Activated B cell treated with CpG ODN at 0.5 μM for 24 hours (primary cell): Measurements from ENCODE around the gene ACSM4. TPM values are rescaled to one million over a fixed set of nuclear protein-coding genes. Genes with fewer than 3 reads are reported as not detected.

Experiments
- ATAC-seq: fragments of 200-7000 bp; cut with Tn5 transposase; one replicate; pipeline ENCODE4 v1.10.0; 2021; ENCODE audit warnings: low read depth, mild to moderate bottlenecking, moderate library complexity
- CTCF ChIA-PET: fragments of 350-600 bp; sonication (Branson Sonifier 250); formaldehyde crosslinking; loops from one replicate; lab custom pipeline; 2021; ENCODE audit warnings: antibody characterized with exemption; lab: Charles Lee
- POLR2A ChIA-PET: fragments of 350-600 bp; sonication (Branson Sonifier 250); formaldehyde crosslinking; loops from one replicate; lab custom pipeline; 2021; ENCODE audit warnings: antibody characterized with exemption; lab: Charles Lee
- DNase-seq: peaks from one replicate; pipeline ENCODE4 v3.0.0; 2022
- H3K27ac Mint-ChIP-seq: one replicate; pipeline ENCODE4 v1.8.0; 2020; ENCODE audit warnings: mixed read lengths
- H3K27me3 Mint-ChIP-seq: one replicate; pipeline ENCODE4 v1.8.0; 2021; ENCODE audit warnings: mixed read lengths
- H3K36me3 Mint-ChIP-seq: one replicate; pipeline ENCODE4 v1.8.0; 2021; ENCODE audit warnings: low read depth, mixed read lengths
- H3K4me1 Mint-ChIP-seq: one replicate; pipeline ENCODE4 v1.8.0; 2021; ENCODE audit warnings: mixed read lengths
- H3K4me3 Mint-ChIP-seq: one replicate; pipeline ENCODE4 v1.8.0; 2020; ENCODE audit warnings: mild to moderate bottlenecking, mixed read lengths
- H3K9me3 Mint-ChIP-seq: one replicate; pipeline ENCODE4 v1.8.0; 2020; ENCODE audit warnings: mixed read lengths
- intact Hi-C: fragments of 100-400 bp; cut with micrococcal nuclease; formaldehyde crosslinking; loops from one replicate; pipeline ENCODE4 v1.15.1; 2024
- total RNA-seq: library from RNA; stranded (reverse); gene quantifications from 2 replicates; pipeline ENCODE4 v1.2.3, GENCODE V29; 2022
- TF ChIP-seq, protein P1 (sequence below): fragments of 200-600 bp; IDR thresholded peaks from one replicate; pipeline ENCODE4 v1.8.0; 2022; ENCODE audit warnings: antibody characterized with exemption, mild to moderate bottlenecking

The ACSM4 gene
- total RNA-seq, 1 donor from 2014 or later = not detected

GRCh38 chr12:7293670-7294069, 10.2 kb upstream of the ACSM4 start:
- TF ChIP-seq, protein P1, sequence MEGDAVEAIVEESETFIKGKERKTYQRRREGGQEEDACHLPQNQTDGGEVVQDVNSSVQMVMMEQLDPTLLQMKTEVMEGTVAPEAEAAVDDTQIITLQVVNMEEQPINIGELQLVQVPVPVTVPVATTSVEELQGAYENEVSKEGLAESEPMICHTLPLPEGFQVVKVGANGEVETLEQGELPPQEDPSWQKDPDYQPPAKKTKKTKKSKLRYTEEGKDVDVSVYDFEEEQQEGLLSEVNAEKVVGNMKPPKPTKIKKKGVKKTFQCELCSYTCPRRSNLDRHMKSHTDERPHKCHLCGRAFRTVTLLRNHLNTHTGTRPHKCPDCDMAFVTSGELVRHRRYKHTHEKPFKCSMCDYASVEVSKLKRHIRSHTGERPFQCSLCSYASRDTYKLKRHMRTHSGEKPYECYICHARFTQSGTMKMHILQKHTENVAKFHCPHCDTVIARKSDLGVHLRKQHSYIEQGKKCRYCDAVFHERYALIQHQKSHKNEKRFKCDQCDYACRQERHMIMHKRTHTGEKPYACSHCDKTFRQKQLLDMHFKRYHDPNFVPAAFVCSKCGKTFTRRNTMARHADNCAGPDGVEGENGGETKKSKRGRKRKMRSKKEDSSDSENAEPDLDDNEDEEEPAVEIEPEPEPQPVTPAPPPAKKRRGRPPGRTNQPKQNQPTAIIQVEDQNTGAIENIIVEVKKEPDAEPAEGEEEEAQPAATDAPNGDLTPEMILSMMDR = no peak
- Mint-ChIP-seq H3K4me3 (no peak overlapping the region), H3K4me1 (no peaks in the 10 kb centered on the region), H3K9me3 (peaks cover 5% of the 10 kb centered on the region), H3K36me3 (no peaks in the 10 kb centered on the region), H3K27me3 (peaks cover 6% of the 10 kb centered on the region), H3K27ac (no peak overlapping the region)
- intact Hi-C loops = no loop called here
- no peak for DNase-seq
- POLR2A ChIA-PET = no interaction called here
- ATAC-seq = no peak
- CTCF ChIA-PET = no interaction called here

DNA sequence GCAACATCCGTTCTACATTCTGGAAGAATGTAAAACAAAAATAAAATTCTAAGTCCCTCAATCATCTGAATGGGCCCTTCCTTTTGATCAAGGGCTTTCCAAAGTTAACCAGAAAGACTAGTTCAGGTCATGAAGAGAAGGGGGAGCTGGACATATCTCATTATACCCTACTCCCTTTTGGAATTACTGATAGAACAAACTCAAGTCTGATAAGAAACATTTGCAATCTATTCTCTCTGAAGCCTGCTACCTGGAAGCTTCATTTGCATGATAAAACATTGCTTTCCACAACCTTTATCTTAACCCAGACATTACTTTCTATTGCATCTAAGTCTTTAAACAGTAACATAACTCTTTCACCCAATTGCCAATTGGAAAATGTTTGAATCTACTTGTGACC, 8.3 kb upstream of the ACSM4 start:
- ATAC-seq (no peak), DNase-seq (no peak)
- CTCF ChIA-PET = no interaction called here
- intact Hi-C loops = no loop called here
- TF ChIP-seq, protein P1 = no peak
- Mint-ChIP-seq H3K9me3 (peaks cover 2% of the 10 kb centered on the region), H3K36me3 (no peaks in the 10 kb centered on the region), H3K27me3 (peaks cover 10% of the 10 kb centered on the region), H3K4me3 (no peak overlapping the region), H3K4me1 (no peaks in the 10 kb centered on the region), H3K27ac (no peak overlapping the region)
- POLR2A ChIA-PET = no interaction called here

DNA sequence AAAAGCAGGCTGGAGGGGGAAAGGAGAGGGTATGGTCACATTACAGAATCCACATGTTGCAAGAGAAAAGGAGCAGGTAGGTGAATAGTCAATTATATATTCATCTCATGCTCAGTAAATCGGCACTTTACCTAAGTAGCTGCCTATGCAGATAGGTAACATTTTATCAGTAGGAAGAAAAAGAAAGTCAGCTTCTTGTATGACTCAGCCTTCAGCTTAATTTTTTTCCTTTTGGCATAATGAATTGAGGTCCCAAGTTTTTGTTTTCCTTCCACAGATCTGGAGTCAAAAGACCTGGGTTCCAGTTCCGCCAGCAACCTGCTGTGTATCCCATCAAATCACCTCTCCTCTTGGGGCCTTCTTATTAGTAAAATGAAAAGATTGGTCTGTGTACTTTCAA, 6.0 kb upstream of the ACSM4 start:
- DNase-seq (no peak), ATAC-seq (no peak)
- ChIA-PET CTCF (no interaction called here), POLR2A (no interaction called here)
- Mint-ChIP-seq H3K27me3 (peaks cover 6% of the 10 kb centered on the region), H3K27ac (no peak overlapping the region), H3K4me1 (no peaks in the 10 kb centered on the region), H3K36me3 (no peaks in the 10 kb centered on the region), H3K9me3 (no peaks in the 10 kb centered on the region), H3K4me3 (no peak overlapping the region)
- intact Hi-C loops = no loop called here
- TF ChIP-seq, protein P1 = no peak

GRCh38 chr12:7302266-7302986, 1.4 kb upstream of the ACSM4 start:
- Mint-ChIP-seq H3K27ac (no peak overlapping the region), H3K9me3 (no peaks in the 10 kb centered on the region), H3K27me3 (peaks cover 8% of the 10 kb centered on the region), H3K36me3 (no peaks in the 10 kb centered on the region), H3K4me3 (no peak overlapping the region), H3K4me1 (no peaks in the 10 kb centered on the region)
- ChIA-PET POLR2A (no interaction called here), CTCF (no interaction called here)
- TF ChIP-seq, protein P1 = no peak
- intact Hi-C loops = no loop called here
- ATAC-seq (no peak), DNase-seq (no peak)

DNA sequence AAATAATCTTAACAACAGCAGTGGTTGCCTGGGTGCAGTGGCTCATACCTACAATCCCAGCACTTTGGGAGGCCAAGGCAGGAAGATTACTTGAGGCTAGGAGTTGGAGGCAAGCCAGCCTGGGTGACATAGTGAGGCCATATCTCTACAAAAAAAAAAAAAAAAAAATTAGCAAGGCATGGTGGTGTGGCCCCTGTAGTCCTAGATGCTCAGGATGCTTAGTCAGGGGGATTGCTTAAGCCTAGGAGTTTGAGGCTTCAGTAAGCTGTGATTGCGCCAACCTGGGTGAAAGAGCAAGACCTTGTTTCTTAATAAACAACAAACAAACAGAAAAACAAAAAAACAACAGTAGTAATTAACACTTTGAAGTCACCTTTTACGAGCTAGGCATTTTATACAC, 642 bp upstream of the ACSM4 start:
- intact Hi-C loops = no loop called here
- Mint-ChIP-seq H3K27ac (no peak overlapping the region), H3K4me3 (no peak overlapping the region), H3K4me1 (no peaks in the 10 kb centered on the region), H3K9me3 (no peaks in the 10 kb centered on the region), H3K27me3 (peaks cover 8% of the 10 kb centered on the region), H3K36me3 (no peaks in the 10 kb centered on the region)
- POLR2A ChIA-PET = no interaction called here
- TF ChIP-seq, protein P1 = no peak
- CTCF ChIA-PET = no interaction called here
- no peak for DNase-seq
- no peak for ATAC-seq
